ENCODE data around the gene PDCL3.

DNA sequence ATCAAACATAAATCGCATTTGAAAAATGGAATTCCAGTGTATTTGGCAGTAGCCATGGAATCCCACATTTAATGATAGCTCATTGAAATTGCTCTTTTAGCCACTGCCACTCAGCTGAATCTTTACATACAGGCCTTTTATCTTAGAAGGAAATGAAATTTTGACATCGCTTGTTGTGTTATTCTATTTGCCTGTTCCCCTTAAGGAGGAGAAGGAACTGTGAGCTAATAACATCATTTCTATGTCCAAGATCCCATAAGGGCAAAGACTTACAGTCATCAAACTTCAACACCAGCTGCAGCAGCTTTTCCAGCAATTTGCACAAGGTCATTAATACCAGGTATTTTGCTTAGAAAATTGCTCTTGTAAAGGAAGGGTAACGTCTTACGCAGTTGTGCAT is 6.0 kb upstream of the PDCL3 start:
- TF ChIP-seq, protein P1, sequence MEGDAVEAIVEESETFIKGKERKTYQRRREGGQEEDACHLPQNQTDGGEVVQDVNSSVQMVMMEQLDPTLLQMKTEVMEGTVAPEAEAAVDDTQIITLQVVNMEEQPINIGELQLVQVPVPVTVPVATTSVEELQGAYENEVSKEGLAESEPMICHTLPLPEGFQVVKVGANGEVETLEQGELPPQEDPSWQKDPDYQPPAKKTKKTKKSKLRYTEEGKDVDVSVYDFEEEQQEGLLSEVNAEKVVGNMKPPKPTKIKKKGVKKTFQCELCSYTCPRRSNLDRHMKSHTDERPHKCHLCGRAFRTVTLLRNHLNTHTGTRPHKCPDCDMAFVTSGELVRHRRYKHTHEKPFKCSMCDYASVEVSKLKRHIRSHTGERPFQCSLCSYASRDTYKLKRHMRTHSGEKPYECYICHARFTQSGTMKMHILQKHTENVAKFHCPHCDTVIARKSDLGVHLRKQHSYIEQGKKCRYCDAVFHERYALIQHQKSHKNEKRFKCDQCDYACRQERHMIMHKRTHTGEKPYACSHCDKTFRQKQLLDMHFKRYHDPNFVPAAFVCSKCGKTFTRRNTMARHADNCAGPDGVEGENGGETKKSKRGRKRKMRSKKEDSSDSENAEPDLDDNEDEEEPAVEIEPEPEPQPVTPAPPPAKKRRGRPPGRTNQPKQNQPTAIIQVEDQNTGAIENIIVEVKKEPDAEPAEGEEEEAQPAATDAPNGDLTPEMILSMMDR (IDR thresholded peaks at IDR 0.05): no peak
- no peak for TF ChIP-seq POLR2A (IDR thresholded peaks at IDR 0.05)

All from esophagus squamous epithelium (tissue), 4 donors.